ENCODE data around the gene COL19A1. TPM values are rescaled to one million over a fixed set of nuclear protein-coding genes. Genes with fewer than 3 reads are reported as not detected.

COL19A1 gene
- total and polyA plus RNA-seq, 9 of the 15 experiments (the other 6 are each of a cell fraction or from before 2014, with no cell fraction given) = not detected

GRCh38 chr6:70254784-70255183 is 388.4 kb downstream of the COL19A1 start:
- H3K4me1 ChIP-seq (replicated peaks in 1 of 2; ENCODE audit: control insufficient read depth in 2 of 2, insufficient read depth in 2 of 2, low read length in 2 of 2) = no peaks in the 10 kb centered on the region
- intact Hi-C loops (cut with micrococcal nuclease) = no loop called here
- ChIA-PET CTCF (ENCODE audit: low intra/inter-chr PET ratio) (no interaction called here), POLR2A (no interaction called here)
- no peak overlapping the region for H2AFZ ChIP-seq (ENCODE audit: low read depth, low read length)
- FAIRE-seq (no peak), ATAC-seq (no peak), DNase-seq (ENCODE audit: extremely low read depth in 1 of 4, low spot score in 3 of 4) (no peak)
- H4K20me1 ChIP-seq (replicated peaks; ENCODE audit: control insufficient read depth, insufficient read depth, low read length) = peaks cover under 1% of the 10 kb centered on the region; the same call in 1 of the 2 replicates
- no peaks in the 10 kb centered on the region for H3K36me3 ChIP-seq (ENCODE audit: control insufficient read depth, insufficient read depth, low read length)
- H3K9ac ChIP-seq (ENCODE audit: insufficient read depth in 1 of 2, low read depth in 2 of 2, low read length in 2 of 2) = no peak overlapping the region
- H3K9me3 ChIP-seq (replicated peaks; ENCODE audit: control insufficient read depth, insufficient read depth, low read depth, low read length) = no peaks in the 10 kb centered on the region
- 0% methylated on average over 2 of the region's 2 CpGs for WGBS (ENCODE audit: insufficient coverage, low coverage, missing lambda C conversion rate)
- H3K4me2 ChIP-seq (ENCODE audit: insufficient read depth, low read length) = no peak overlapping the region
- H3K27me3 ChIP-seq (ENCODE audit: control insufficient read depth in 2 of 2, insufficient read depth in 2 of 2, low read length in 2 of 2) = peaks cover 4 to 6% of the 10 kb centered on the region in 2 experiments; a peak in 3 of 5 replicates
- no peaks in the 10 kb centered on the region for H3K79me2 ChIP-seq (ENCODE audit: control insufficient read depth, insufficient read depth, low read length)
- no peak overlapping the region for H3K4me3 ChIP-seq
- H3K9me1 ChIP-seq (ENCODE audit: control insufficient read depth, insufficient read depth, low read length) = no peaks in the 10 kb centered on the region
- in situ Hi-C loops (cut with MboI) = no loop called here
- H3K27ac ChIP-seq (ENCODE audit: extremely low read depth, low read depth, low read length) = no peak overlapping the region
- no TSS peak for BruUV-seq (replicated peaks)
- TF ChIP-seq ZFPM2 (CRISPR knock-in tag; IDR thresholded peaks at IDR 0.05) = no peak
- TF ChIP-seq, protein P1, sequence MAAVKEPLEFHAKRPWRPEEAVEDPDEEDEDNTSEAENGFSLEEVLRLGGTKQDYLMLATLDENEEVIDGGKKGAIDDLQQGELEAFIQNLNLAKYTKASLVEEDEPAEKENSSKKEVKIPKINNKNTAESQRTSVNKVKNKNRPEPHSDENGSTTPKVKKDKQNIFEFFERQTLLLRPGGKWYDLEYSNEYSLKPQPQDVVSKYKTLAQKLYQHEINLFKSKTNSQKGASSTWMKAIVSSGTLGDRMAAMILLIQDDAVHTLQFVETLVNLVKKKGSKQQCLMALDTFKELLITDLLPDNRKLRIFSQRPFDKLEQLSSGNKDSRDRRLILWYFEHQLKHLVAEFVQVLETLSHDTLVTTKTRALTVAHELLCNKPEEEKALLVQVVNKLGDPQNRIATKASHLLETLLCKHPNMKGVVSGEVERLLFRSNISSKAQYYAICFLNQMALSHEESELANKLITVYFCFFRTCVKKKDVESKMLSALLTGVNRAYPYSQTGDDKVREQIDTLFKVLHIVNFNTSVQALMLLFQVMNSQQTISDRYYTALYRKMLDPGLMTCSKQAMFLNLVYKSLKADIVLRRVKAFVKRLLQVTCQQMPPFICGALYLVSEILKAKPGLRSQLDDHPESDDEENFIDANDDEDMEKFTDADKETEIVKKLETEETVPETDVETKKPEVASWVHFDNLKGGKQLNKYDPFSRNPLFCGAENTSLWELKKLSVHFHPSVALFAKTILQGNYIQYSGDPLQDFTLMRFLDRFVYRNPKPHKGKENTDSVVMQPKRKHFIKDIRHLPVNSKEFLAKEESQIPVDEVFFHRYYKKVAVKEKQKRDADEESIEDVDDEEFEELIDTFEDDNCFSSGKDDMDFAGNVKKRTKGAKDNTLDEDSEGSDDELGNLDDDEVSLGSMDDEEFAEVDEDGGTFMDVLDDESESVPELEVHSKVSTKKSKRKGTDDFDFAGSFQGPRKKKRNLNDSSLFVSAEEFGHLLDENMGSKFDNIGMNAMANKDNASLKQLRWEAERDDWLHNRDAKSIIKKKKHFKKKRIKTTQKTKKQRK (IDR thresholded peaks at IDR 0.05; ENCODE audit: borderline replicate concordance, low read depth, low read length) = no peak
- TF ChIP-seq TCF7L2 (IDR thresholded peaks at IDR 0.05; ENCODE audit: low read depth, low read length) = no peak
- no peak for TF ChIP-seq MCM3 (IDR thresholded peaks at IDR 0.05)
- no peak for TF ChIP-seq RNF2 (IDR thresholded peaks at IDR 0.05)
- TF ChIP-seq, protein P2, sequence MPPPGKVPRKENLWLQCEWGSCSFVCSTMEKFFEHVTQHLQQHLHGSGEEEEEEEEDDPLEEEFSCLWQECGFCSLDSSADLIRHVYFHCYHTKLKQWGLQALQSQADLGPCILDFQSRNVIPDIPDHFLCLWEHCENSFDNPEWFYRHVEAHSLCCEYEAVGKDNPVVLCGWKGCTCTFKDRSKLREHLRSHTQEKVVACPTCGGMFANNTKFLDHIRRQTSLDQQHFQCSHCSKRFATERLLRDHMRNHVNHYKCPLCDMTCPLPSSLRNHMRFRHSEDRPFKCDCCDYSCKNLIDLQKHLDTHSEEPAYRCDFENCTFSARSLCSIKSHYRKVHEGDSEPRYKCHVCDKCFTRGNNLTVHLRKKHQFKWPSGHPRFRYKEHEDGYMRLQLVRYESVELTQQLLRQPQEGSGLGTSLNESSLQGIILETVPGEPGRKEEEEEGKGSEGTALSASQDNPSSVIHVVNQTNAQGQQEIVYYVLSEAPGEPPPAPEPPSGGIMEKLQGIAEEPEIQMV (tag; conservative IDR thresholded peaks at IDR 0.05; ENCODE audit: low read depth) = no peak
- TF ChIP-seq, protein P3, sequence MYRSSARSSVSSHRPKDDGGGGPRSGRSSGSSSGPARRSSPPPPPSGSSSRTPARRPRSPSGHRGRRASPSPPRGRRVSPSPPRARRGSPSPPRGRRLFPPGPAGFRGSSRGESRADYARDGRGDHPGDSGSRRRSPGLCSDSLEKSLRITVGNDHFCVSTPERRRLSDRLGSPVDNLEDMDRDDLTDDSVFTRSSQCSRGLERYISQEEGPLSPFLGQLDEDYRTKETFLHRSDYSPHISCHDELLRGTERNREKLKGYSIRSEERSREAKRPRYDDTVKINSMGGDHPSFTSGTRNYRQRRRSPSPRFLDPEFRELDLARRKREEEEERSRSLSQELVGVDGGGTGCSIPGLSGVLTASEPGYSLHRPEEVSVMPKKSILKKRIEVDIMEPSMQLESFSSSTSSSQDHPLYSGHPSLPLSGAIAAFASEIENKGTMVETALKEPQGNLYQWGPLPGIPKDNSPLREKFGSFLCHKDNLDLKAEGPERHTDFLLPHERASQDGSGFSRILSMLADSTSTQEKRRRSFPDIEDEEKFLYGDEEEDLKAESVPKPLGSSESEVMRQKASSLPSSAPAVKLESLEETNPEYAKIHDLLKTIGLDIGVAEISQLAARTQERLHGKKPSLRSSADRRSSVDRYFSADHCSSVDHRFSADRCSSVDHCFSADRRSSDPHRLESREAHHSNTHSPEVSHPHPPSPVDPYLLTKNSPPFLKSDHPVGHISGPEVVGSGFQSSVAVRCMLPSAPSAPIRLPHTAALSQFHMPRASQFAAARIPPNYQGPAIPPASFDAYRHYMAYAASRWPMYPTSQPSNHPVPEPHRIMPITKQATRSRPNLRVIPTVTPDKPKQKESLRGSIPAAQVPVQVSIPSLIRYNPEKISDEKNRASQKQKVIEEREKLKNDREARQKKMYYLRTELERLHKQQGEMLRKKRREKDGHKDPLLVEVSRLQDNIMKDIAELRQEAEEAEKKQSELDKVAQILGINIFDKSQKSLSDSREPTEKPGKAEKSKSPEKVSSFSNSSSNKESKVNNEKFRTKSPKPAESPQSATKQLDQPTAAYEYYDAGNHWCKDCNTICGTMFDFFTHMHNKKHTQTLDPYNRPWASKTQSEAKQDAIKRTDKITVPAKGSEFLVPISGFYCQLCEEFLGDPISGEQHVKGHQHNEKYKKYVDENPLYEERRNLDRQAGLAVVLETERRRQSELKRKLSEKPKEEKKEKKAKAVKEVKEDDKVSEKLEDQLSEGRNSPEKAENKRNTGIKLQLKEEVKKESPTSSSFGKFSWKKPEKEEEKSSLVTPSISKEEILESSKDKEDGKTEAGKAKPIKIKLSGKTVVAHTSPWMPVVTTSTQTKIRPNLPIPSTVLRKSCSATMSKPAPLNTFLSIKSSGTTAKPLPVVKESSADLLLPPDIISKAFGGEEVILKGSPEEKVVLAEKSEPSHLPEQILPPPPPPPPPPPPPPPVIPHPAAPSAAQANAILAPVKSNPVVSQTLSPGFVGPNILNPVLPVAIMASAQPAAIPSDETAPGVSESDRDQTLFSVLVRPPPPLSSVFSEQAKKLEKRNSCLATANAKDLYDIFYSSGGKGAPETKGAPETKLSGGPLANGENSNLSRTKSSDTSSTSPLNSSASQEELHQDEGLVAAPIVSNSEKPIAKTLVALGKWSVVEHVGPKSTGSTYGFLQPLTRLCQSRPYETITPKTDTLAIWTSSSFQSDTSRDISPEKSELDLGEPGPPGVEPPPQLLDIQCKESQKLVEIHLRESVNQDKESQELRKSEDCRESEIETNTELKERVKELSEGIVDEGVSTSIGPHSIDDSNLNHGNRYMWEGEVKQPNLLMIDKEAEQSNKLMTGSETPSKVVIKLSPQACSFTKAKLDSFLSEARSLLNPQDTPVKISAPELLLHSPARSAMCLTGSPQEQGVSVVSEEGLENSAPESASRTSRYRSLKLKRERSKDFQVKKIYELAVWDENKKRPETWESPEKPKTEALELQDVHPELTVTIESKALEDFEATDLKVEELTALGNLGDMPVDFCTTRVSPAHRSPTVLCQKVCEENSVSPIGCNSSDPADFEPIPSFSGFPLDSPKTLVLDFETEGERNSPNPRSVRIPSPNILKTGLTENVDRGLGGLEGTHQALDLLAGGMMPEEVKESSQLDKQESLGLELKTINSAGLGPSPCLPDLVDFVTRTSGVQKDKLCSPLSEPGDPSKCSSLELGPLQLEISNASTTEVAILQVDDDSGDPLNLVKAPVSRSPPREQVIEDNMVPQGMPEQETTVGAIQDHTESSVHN (IDR thresholded peaks at IDR 0.05; ENCODE audit: borderline replicate concordance in 1 of 2, low read depth in 1 of 2) = no peak
- no peak for TF ChIP-seq CBX5 (IDR thresholded peaks at IDR 0.05; ENCODE audit: borderline replicate concordance, low read depth)
- TF ChIP-seq KDM4B (IDR thresholded peaks at IDR 0.05; ENCODE audit: borderline replicate concordance in 2 of 2, low read depth in 1 of 2) = no peak
- TF ChIP-seq ETV5 (CRISPR knock-in tag; IDR thresholded peaks at IDR 0.05; ENCODE audit: low read depth) = no peak
- no peak for TF ChIP-seq POLR2A (conservative IDR thresholded peaks at IDR 0.05)
